ENCODE results near the gene ELOVL6. TPM values are rescaled to one million over a fixed set of nuclear protein-coding genes. Genes with fewer than 3 reads are reported as not detected.

ELOVL6 gene
- total RNA-seq, 2 donors from 2014 or later: 1.1 TPM

DNA sequence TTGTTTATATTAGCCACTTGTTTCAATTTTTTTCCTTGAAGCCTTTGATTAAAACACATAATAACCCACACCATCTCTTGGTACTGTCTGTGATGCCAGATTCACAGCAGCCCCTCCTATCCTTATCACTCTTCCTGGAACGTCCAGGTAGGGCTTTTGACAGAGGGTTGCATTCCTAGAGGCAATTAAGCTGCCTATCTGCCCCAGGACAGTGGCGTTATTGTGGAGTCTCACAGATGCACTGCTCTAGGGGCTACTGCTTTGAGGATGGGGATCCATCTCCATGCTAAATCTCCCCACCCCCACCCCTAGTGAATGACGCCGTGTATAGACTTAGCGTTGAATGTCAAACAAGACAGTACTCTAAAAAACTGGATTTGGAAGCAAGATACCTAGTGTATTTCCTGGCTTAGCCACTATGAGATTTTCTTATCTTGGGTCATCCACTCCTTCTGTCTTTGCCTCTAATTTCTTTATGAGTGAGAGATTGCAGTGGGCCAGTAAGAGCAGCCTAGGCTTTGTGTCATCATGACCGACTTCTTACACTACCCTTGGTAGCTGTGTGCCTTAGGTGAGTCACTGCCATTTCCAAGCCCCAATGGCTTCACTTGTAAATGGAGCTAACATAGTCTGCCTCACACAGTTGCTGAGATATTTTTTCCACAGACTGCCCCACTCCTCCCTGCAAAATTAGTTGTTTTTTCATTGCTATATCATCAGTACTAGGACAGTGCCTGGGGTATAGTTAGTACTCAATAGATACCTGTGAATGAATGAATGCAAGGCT lies 194.8 kb downstream of the ELOVL6 start:
- Histone ChIP-seq H3K27me3 (no peaks in the 10 kb centered on the region), H3K4me3 (no peak overlapping the region), H3K9me3 (no peaks in the 10 kb centered on the region), H3K4me1 (no peaks in the 10 kb centered on the region), H3K36me3 (no peaks in the 10 kb centered on the region), H3K27ac (no peak overlapping the region)
- DNase-seq (ENCODE audit: low spot score): no peak
- TF ChIP-seq CTCF (IDR thresholded peaks at IDR 0.05): no peak

DNA sequence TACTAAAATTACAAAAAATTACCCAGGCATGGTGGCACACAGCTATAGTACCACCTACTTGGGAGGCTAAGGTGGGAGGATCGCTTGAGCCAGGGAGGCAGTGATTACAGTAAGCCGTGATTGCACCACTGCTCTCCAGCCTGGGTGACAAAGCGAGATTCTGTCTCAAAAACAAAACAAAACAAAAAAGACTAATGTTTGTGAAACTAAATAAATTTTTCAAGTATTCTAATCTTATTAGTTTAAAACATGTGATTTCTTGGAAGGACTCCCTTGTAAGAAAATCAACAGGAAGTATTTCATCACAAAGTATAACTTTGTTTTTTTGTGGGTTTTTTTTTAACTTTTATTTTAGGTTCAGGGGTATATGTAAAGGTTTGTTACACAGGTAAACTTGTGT lies 196.1 kb downstream of the ELOVL6 start:
- Histone ChIP-seq H3K9me3 (no peaks in the 10 kb centered on the region), H3K4me3 (no peak overlapping the region), H3K27me3 (no peaks in the 10 kb centered on the region), H3K36me3 (no peaks in the 10 kb centered on the region), H3K4me1 (no peaks in the 10 kb centered on the region), H3K27ac (no peak overlapping the region)
- TF ChIP-seq CTCF (IDR thresholded peaks at IDR 0.05): no peak
- no peak for DNase-seq (ENCODE audit: low spot score)

GRCh38 chr4:109999585-109999912 lies 198.9 kb downstream of the ELOVL6 start:
- Histone ChIP-seq H3K27me3 (no peaks in the 10 kb centered on the region), H3K4me3 (no peak overlapping the region), H3K4me1 (no peaks in the 10 kb centered on the region), H3K27ac (no peak overlapping the region), H3K9me3 (no peaks in the 10 kb centered on the region), H3K36me3 (no peaks in the 10 kb centered on the region)
- DNase-seq (ENCODE audit: low spot score): no peak
- no peak for TF ChIP-seq CTCF (IDR thresholded peaks at IDR 0.05)

- TF ChIP-seq CTCF (IDR thresholded peaks at IDR 0.05): peak in 1 of 2 donors; percentile 74
- H3K27ac ChIP-seq: no peak overlapping the region
- no peaks in the 10 kb centered on the region for H3K36me3 ChIP-seq
- no peak for DNase-seq (ENCODE audit: low spot score)
- H3K9me3 ChIP-seq: no peaks in the 10 kb centered on the region
- H3K27me3 ChIP-seq: no peaks in the 10 kb centered on the region
- H3K4me1 ChIP-seq: no peaks in the 10 kb centered on the region
- no peak overlapping the region for H3K4me3 ChIP-seq
Measured at GRCh38 chr4:109998867-109999584, 199.4 kb downstream of the ELOVL6 start.

- Histone ChIP-seq H3K4me3 (no peak overlapping the region), H3K27me3 (no peaks in the 10 kb centered on the region), H3K36me3 (no peaks in the 10 kb centered on the region), H3K27ac (no peak overlapping the region), H3K9me3 (no peaks in the 10 kb centered on the region), H3K4me1 (no peaks in the 10 kb centered on the region)
- no peak for TF ChIP-seq CTCF (IDR thresholded peaks at IDR 0.05)
- DNase-seq (ENCODE audit: low spot score): no peak
Measured at GRCh38 chr4:109996526-109996925, 201.9 kb downstream of the ELOVL6 start.

Data from right atrium auricular region (tissue), 2 donors.